ENCODE measurements around the gene MMAB. TPM values are rescaled to one million over a fixed set of nuclear protein-coding genes. Genes with fewer than 3 reads are reported as not detected.

Gene MMAB
- total RNA-seq, 1 donor from 2014 or later: 24.7 TPM

DNA sequence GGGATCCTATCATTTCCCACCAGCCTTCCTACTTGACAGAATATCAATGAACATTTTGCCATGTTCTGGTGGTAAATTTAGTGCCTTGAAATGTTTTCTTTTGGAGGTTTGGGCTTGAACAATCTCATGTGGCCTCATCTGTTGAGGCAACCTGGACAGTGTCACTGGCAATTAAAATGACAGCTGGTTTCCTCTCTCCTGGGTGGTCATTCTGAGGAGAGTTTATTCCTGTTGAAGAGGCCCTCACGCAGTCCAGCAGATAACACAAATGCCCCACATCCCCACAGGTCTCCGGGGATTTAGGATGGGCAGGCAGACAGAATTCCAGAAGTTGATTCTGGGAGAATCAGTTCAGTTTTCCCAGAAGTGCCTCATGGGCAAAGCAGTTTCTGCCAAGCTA is 41.9 kb downstream of the MMAB start:
- Histone ChIP-seq H3K9me3 (ENCODE audit: low read depth) (no peaks in the 10 kb centered on the region), H3K79me2 (ENCODE audit: low read depth) (no peaks in the 10 kb centered on the region), H3K4me1 (peaks cover 25% of the 10 kb centered on the region), H3K4me2 (no peak overlapping the region), H3K36me3 (no peaks in the 10 kb centered on the region), H3K27ac (no peak overlapping the region), H4K20me1 (ENCODE audit: low read depth) (peaks cover 9% of the 10 kb centered on the region), H3K9ac (no peak overlapping the region), H2AFZ (replicated peaks) (no peak overlapping the region), H3K27me3 (no peaks in the 10 kb centered on the region), H3K4me3 (no peak overlapping the region), H3F3A (ENCODE audit: low read depth) (peaks cover 3% of the 10 kb centered on the region)
- no peak overlapping the region for H3K27ac Mint-ChIP-seq
- no peak overlapping the region for H3K4me3 Mint-ChIP-seq
- no peak for DNase-seq (ENCODE audit: low spot score)
- peaks cover 10% of the 10 kb centered on the region for H3K27me3 Mint-ChIP-seq (ENCODE audit: insufficient read depth, low read depth)
- H3K9me3 Mint-ChIP-seq: no peaks in the 10 kb centered on the region
- peaks cover 30% of the 10 kb centered on the region for H3K4me1 Mint-ChIP-seq
- TF ChIP-seq EZH2phosphoT487 (IDR thresholded peaks at IDR 0.05): no peak
- TF ChIP-seq EZH2 (IDR thresholded peaks at IDR 0.05): no peak
- no peak for TF ChIP-seq CTCF (IDR thresholded peaks at IDR 0.05)
- peaks cover 31% of the 10 kb centered on the region for H3K36me3 Mint-ChIP-seq

DNA sequence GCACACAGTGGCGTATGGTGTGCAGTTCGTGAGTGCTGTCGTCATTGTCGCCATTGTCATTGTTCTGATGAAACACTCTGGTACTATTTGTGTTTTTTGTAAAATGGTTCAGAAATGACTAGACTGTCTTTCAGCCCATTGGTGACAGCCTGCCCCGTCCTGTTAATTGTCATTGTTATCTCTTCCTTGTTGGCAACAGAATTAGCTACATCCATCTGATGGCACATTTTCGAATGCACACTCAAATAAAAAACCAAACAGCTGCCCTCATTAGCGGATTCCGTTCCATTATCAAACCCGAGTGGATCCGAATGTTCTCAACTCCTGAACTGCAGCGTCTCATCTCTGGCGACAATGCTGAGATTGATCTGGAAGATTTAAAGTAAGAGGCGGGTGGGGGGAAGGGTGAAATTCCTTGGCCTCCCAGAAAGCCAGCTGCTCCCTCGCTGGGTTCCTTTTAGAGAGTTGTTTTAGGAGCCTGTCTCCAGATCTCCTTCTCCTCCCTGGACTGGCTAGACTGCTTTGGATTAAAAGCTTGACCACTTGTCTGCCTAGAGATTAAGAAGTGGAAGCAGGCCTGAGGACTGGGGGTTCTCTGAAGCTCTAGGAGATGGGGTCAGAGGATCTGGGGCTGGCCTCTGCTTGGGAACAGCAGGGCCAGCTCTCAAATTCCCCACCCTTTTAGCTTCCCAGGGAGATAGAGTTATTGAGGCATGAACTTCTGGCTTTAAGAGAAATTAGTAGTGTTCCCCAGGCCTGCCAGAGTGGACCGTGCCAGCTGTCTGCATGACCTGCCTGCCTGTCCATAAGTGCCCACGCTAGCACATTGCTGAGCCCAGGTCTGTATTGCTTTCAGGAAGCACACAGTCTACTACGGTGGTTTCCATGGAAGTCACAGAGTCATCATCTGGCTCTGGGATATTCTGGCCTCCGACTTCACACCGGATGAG is 43.3 kb downstream of the MMAB start:
- H3K9me3 Mint-ChIP-seq: no peaks in the 10 kb centered on the region
- peaks cover 43% of the 10 kb centered on the region for H3K4me1 Mint-ChIP-seq
- no peaks in the 10 kb centered on the region for H3K79me2 ChIP-seq (ENCODE audit: low read depth)
- peak; percentile 24 for TF ChIP-seq EZH2phosphoT487 (IDR thresholded peaks at IDR 0.05)
- TF ChIP-seq EZH2 (IDR thresholded peaks at IDR 0.05): no peak
- H3F3A ChIP-seq (ENCODE audit: low read depth): peaks cover 17% of the 10 kb centered on the region
- peak overlapping the region; percentile 22 for H3K27ac Mint-ChIP-seq
- H3K27me3 ChIP-seq: no peaks in the 10 kb centered on the region
- H3K36me3 Mint-ChIP-seq: peaks cover 36% of the 10 kb centered on the region
- H3K27ac ChIP-seq: no peak overlapping the region
- peaks cover 12% of the 10 kb centered on the region for H3K27me3 Mint-ChIP-seq (ENCODE audit: insufficient read depth, low read depth)
- no peak overlapping the region for H3K4me3 ChIP-seq
- peak; percentile 57 for DNase-seq (ENCODE audit: low spot score)
- no peaks in the 10 kb centered on the region for H3K36me3 ChIP-seq
- H3K4me1 ChIP-seq: peaks cover 38% of the 10 kb centered on the region
- no peak overlapping the region for H3K4me3 Mint-ChIP-seq
- H2AFZ ChIP-seq (replicated peaks): no peak overlapping the region
- no peak overlapping the region for H3K9ac ChIP-seq
- H3K4me2 ChIP-seq: peak overlapping the region; percentile 30
- H3K9me3 ChIP-seq (ENCODE audit: low read depth): no peaks in the 10 kb centered on the region
- H4K20me1 ChIP-seq (ENCODE audit: low read depth): peaks cover 15% of the 10 kb centered on the region

DNA sequence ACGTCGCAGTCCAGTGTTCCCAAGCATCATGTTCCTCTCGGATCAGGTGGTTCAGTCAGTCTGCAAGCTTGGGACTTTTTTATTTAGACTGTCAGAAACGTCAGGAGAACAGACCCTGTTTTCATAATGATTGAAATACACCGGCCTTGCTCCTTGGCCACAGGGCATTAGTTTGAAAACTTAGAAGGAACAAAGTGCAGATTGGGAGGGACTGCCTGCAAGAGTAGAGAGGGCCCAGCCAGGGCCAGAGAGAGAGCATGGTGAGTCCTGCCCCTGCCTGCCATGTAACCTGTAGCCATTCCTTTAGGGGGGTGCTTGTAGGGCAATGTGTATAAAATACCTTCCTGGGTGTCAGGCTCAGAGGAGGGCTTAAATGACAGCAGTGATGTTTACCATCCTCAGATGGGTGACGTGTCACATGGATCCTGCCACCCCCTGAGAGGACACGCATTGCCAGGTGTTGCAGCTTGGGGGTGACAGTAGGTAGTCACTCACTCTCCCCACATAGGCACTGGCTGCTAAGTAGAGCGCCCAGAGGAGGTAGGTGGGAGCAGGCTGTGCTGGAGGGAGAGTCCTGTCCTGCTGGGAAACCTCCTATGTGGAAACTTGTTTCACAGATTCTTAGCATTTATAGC is 45.7 kb downstream of the MMAB start:
- H3K27ac ChIP-seq: no peak overlapping the region
- H3K27me3 ChIP-seq: no peaks in the 10 kb centered on the region
- Mint-ChIP-seq H3K4me1 (peaks cover 67% of the 10 kb centered on the region), H3K27ac (no peak overlapping the region), H3K4me3 (no peak overlapping the region), H3K9me3 (no peaks in the 10 kb centered on the region), H3K36me3 (peaks cover 38% of the 10 kb centered on the region), H3K27me3 (ENCODE audit: insufficient read depth, low read depth) (peaks cover 17% of the 10 kb centered on the region)
- H3K4me3 ChIP-seq: no peak overlapping the region
- H4K20me1 ChIP-seq (ENCODE audit: low read depth): peaks cover 30% of the 10 kb centered on the region
- H3K4me2 ChIP-seq: no peak overlapping the region
- no peak for TF ChIP-seq CTCF (IDR thresholded peaks at IDR 0.05)
- no peak for TF ChIP-seq EZH2 (IDR thresholded peaks at IDR 0.05)
- TF ChIP-seq EZH2phosphoT487 (IDR thresholded peaks at IDR 0.05): no peak
- DNase-seq (ENCODE audit: low spot score): no peak
- no peak overlapping the region for H3K9ac ChIP-seq
- no peak overlapping the region for H2AFZ ChIP-seq (replicated peaks)
- H3K79me2 ChIP-seq (ENCODE audit: low read depth): no peaks in the 10 kb centered on the region
- H3F3A ChIP-seq (ENCODE audit: low read depth): peaks cover 38% of the 10 kb centered on the region
- no peaks in the 10 kb centered on the region for H3K36me3 ChIP-seq
- H3K9me3 ChIP-seq (ENCODE audit: low read depth): no peaks in the 10 kb centered on the region
- peaks cover 59% of the 10 kb centered on the region for H3K4me1 ChIP-seq
